ENCODE measurements around the gene VEPH1. TPM values are rescaled to one million over a fixed set of nuclear protein-coding genes. Genes with fewer than 3 reads are reported as not detected.

VEPH1 gene
- total and polyA plus RNA-seq, 2 donors (not counting 1 experiment from before 2014, with no cell fraction given) = not detected

DNA sequence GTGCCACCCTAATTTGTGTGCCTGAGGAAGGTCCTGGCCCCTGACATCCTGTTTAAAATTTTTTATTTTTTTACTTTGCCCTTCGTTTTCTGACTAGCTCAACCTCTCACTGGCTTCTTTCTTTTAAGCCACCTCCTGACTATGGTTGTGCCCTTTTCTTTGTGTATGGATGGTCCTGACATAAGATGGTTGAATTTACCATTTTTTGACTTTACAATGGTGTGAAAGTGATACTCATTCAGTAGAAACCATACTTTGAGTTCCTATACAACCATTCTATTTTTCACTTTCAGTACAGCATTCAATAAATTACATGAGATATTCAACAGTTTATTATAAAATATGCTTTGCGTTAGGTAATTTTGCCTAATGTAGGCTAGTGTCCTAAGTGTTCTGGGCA is 140.9 kb downstream of the VEPH1 start:
- Mint-ChIP-seq H3K27me3 (no peaks in the 10 kb centered on the region), H3K4me1 (no peaks in the 10 kb centered on the region), H3K4me3 (no peak overlapping the region), H3K27ac (no peak overlapping the region), H3K9me3 (ENCODE audit: insufficient read depth) (no peaks in the 10 kb centered on the region)
- Histone ChIP-seq H3K4me2 (replicated peaks; ENCODE audit: low read depth, low read length, poor library complexity, severe bottlenecking) (no peak overlapping the region), H2AFZ (ENCODE audit: insufficient read depth, low read depth, low read length, poor library complexity, severe bottlenecking) (no peak overlapping the region), H3K27ac (ENCODE audit: low read length in 2 of 2) (no peak overlapping the region), H3K4me1 (ENCODE audit: control insufficient read depth in 2 of 2, insufficient read depth in 2 of 2, low read length in 2 of 2) (no peaks in the 10 kb centered on the region), H3K9me3 (ENCODE audit: control extremely low read depth in 1 of 3, control insufficient read depth in 2 of 3, insufficient read depth in 1 of 3, low read length in 2 of 3) (no peaks in the 10 kb centered on the region), H3K4me3 (ENCODE audit: control extremely low read depth in 1 of 5, extremely low read depth in 1 of 5, insufficient read depth in 1 of 5, low read depth in 2 of 5, low read length in 4 of 5) (no peak overlapping the region), H3K36me3 (replicated peaks in 1 of 2; ENCODE audit: control extremely low read depth in 1 of 2, control insufficient read depth in 1 of 2, extremely low read depth in 1 of 2, insufficient read depth in 2 of 2, low read length in 1 of 2) (no peaks in the 10 kb centered on the region), H3K79me2 (ENCODE audit: control insufficient read depth, insufficient read depth, low read length) (no peaks in the 10 kb centered on the region), H3K9ac (ENCODE audit: low read length) (no peak overlapping the region), H3K27me3 (replicated peaks in 1 of 4; ENCODE audit: control extremely low read depth in 1 of 4, control insufficient read depth in 3 of 4, insufficient read depth in 4 of 4, low read length in 3 of 4) (no peaks in the 10 kb centered on the region), H4K20me1 (ENCODE audit: control insufficient read depth, insufficient read depth, low read length, poor library complexity, severe bottlenecking) (no peaks in the 10 kb centered on the region)
- intact Hi-C loops (cut with micrococcal nuclease) = no loop called here
- WGBS (ENCODE audit: insufficient coverage) = no CpG with 5 or more reads among the region's 2 CpGs
- ATAC-seq (ENCODE audit: low read depth) (no peak), DNase-seq (no peak)
- CTCF ChIA-PET = no interaction called here
- no peak for TF ChIP-seq EZH2 (IDR thresholded peaks at IDR 0.05; ENCODE audit: borderline replicate concordance, insufficient read depth, low read depth, low read length, poor library complexity, severe bottlenecking)
- TF ChIP-seq, protein P1, sequence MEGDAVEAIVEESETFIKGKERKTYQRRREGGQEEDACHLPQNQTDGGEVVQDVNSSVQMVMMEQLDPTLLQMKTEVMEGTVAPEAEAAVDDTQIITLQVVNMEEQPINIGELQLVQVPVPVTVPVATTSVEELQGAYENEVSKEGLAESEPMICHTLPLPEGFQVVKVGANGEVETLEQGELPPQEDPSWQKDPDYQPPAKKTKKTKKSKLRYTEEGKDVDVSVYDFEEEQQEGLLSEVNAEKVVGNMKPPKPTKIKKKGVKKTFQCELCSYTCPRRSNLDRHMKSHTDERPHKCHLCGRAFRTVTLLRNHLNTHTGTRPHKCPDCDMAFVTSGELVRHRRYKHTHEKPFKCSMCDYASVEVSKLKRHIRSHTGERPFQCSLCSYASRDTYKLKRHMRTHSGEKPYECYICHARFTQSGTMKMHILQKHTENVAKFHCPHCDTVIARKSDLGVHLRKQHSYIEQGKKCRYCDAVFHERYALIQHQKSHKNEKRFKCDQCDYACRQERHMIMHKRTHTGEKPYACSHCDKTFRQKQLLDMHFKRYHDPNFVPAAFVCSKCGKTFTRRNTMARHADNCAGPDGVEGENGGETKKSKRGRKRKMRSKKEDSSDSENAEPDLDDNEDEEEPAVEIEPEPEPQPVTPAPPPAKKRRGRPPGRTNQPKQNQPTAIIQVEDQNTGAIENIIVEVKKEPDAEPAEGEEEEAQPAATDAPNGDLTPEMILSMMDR (IDR thresholded peaks at IDR 0.05) = no peak
- POLR2A ChIA-PET = no interaction called here

DNA sequence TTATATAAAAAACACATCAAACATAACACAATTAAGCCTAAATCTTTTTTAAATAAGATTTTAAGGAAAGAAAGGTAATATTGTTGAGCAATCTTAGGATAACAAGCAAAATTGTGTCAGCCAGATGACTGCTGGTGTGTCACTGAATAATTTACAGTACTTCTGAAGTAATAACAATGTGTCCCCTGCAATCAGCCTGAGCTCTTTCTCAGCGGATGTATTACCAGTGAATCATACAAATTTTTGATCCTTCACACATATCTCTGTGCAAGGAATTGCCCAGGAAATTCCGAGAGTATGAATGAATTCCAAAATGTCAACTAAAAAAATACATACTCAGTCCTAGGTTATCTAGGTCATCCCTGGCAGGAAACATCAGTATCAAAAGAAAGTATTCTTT is 143.2 kb downstream of the VEPH1 start:
- Histone ChIP-seq H2AFZ (ENCODE audit: insufficient read depth, low read depth, low read length, poor library complexity, severe bottlenecking) (no peak overlapping the region), H3K27ac (ENCODE audit: low read length in 2 of 2) (no peak overlapping the region), H3K4me2 (replicated peaks; ENCODE audit: low read depth, low read length, poor library complexity, severe bottlenecking) (no peak overlapping the region), H3K4me1 (ENCODE audit: control insufficient read depth in 2 of 2, insufficient read depth in 2 of 2, low read length in 2 of 2) (no peaks in the 10 kb centered on the region), H3K9ac (ENCODE audit: low read length) (no peak overlapping the region), H4K20me1 (ENCODE audit: control insufficient read depth, insufficient read depth, low read length, poor library complexity, severe bottlenecking) (no peaks in the 10 kb centered on the region), H3K36me3 (replicated peaks in 1 of 2; ENCODE audit: control extremely low read depth in 1 of 2, control insufficient read depth in 1 of 2, extremely low read depth in 1 of 2, insufficient read depth in 2 of 2, low read length in 1 of 2) (no peaks in the 10 kb centered on the region), H3K27me3 (replicated peaks in 1 of 4; ENCODE audit: control extremely low read depth in 1 of 4, control insufficient read depth in 3 of 4, insufficient read depth in 4 of 4, low read length in 3 of 4) (no peaks in the 10 kb centered on the region), H3K4me3 (ENCODE audit: control extremely low read depth in 1 of 5, extremely low read depth in 1 of 5, insufficient read depth in 1 of 5, low read depth in 2 of 5, low read length in 4 of 5) (no peak overlapping the region), H3K79me2 (ENCODE audit: control insufficient read depth, insufficient read depth, low read length) (no peaks in the 10 kb centered on the region), H3K9me3 (ENCODE audit: control extremely low read depth in 1 of 3, control insufficient read depth in 2 of 3, insufficient read depth in 1 of 3, low read length in 2 of 3) (no peaks in the 10 kb centered on the region)
- H3K4me3 Mint-ChIP-seq = no peak overlapping the region
- no peaks in the 10 kb centered on the region for H3K4me1 Mint-ChIP-seq
- DNase-seq (no peak), ATAC-seq (ENCODE audit: low read depth) (no peak)
- TF ChIP-seq EZH2 (IDR thresholded peaks at IDR 0.05; ENCODE audit: borderline replicate concordance, insufficient read depth, low read depth, low read length, poor library complexity, severe bottlenecking) = no peak
- TF ChIP-seq, protein P1 (IDR thresholded peaks at IDR 0.05) = no peak
- WGBS (ENCODE audit: insufficient coverage) = 60% methylated on average over 1 of the region's 2 CpGs
- intact Hi-C loops (cut with micrococcal nuclease) = no loop called here
- H3K9me3 Mint-ChIP-seq (ENCODE audit: insufficient read depth) = no peaks in the 10 kb centered on the region
- no peaks in the 10 kb centered on the region for H3K27me3 Mint-ChIP-seq
- H3K27ac Mint-ChIP-seq = no peak overlapping the region
- ChIA-PET POLR2A (no interaction called here), CTCF (no interaction called here)

Data from B cell (primary cell).